ENCODE measurements around the gene BAZ2B. TPM values are rescaled to one million over a fixed set of nuclear protein-coding genes. Genes with fewer than 3 reads are reported as not detected.

Gene BAZ2B
- total and polyA plus RNA-seq, 2 donors (not counting 3 experiments of a cell fraction or from before 2014, with no cell fraction given) = 22.1 to 73.8 TPM

- H3K4me1 ChIP-seq (ENCODE audit: control insufficient read depth, extremely low read depth, insufficient read depth, low read length) = no peaks in the 10 kb centered on the region
- BruUV-seq (replicated peaks) = no TSS peak
- no peak overlapping the region for H3K27ac ChIP-seq (ENCODE audit: insufficient read depth, low read depth, low read length)
- no peaks in the 10 kb centered on the region for H3K9me1 ChIP-seq (replicated peaks; ENCODE audit: control insufficient read depth, extremely low read depth, insufficient read depth, low read length)
- no peak overlapping the region for H2AFZ ChIP-seq (ENCODE audit: low read depth, low read length)
- H3K27me3 ChIP-seq (ENCODE audit: control insufficient read depth in 2 of 2, insufficient read depth in 2 of 2, low read length in 2 of 2) = no peaks in the 10 kb centered on the region
- ChIA-PET POLR2A (no interaction called here), CTCF (no interaction called here)
- no peaks in the 10 kb centered on the region for H3K9me3 ChIP-seq (replicated peaks; ENCODE audit: control insufficient read depth, insufficient read depth, low read length)
- no peaks in the 10 kb centered on the region for H4K20me1 ChIP-seq (replicated peaks; ENCODE audit: control insufficient read depth, extremely low read depth, insufficient read depth, low read length)
- dilution Hi-C loops (cut with MboI; ENCODE audit: extremely low pct_ligation_motif_present, low sequenced_read_pairs) (no loop called here), intact Hi-C loops (cut with micrococcal nuclease) (no loop called here)
- TF ChIP-seq, protein P1, sequence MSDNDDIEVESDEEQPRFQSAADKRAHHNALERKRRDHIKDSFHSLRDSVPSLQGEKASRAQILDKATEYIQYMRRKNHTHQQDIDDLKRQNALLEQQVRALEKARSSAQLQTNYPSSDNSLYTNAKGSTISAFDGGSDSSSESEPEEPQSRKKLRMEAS (IDR thresholded peaks at IDR 0.05; ENCODE audit: insufficient read depth, insufficient read length) = no peak
- TF ChIP-seq POLR2A (IDR thresholded peaks at IDR 0.05; ENCODE audit: low read depth, low read length) = no peak
- no peak for TF ChIP-seq JUN (IDR thresholded peaks at IDR 0.05; ENCODE audit: borderline replicate concordance, insufficient read depth, insufficient read length, low read depth)
- TF ChIP-seq GATA2 (IDR thresholded peaks at IDR 0.05; ENCODE audit: insufficient read depth, insufficient read length, low read depth, low read length) = no peak
- TF ChIP-seq MYC (IDR thresholded peaks at IDR 0.05; ENCODE audit: low read depth, low read length) = no peak
- TF ChIP-seq POLR2AphosphoS5 (IDR thresholded peaks at IDR 0.05; ENCODE audit: insufficient read depth, low read depth, low read length) = no peak
- no peak for TF ChIP-seq CTCF (IDR thresholded peaks at IDR 0.05; ENCODE audit: extremely low read depth in 1 of 2, insufficient read depth in 1 of 2, low read depth in 1 of 2, low read length in 2 of 2)
- no peak for TF ChIP-seq EZH2 (IDR thresholded peaks at IDR 0.05; ENCODE audit: borderline replicate concordance, low read depth, low read length, severe bottlenecking)
- TF ChIP-seq FOS (IDR thresholded peaks at IDR 0.05; ENCODE audit: borderline replicate concordance, insufficient read depth, low read length) = no peak
- DNase-seq (ENCODE audit: low read depth, low spot score) (no peak), FAIRE-seq (no peak)
- H3K79me2 ChIP-seq (ENCODE audit: control insufficient read depth, insufficient read depth, low read length) = no peaks in the 10 kb centered on the region
- H3K4me3 ChIP-seq (replicated peaks in 1 of 3; ENCODE audit: insufficient read depth in 1 of 3, low read depth in 1 of 3, low read length in 3 of 3) = no peak overlapping the region
- H3K36me3 ChIP-seq (ENCODE audit: control insufficient read depth in 2 of 2, extremely low read depth in 1 of 2, insufficient read depth in 2 of 2, low read length in 2 of 2) = no peaks in the 10 kb centered on the region
- no peak overlapping the region for H3K4me2 ChIP-seq (ENCODE audit: insufficient read depth, low read length)
- H3K9ac ChIP-seq (replicated peaks; ENCODE audit: extremely low read depth, insufficient read depth, low read length) = no peak overlapping the region
These were observed 155.3 kb downstream of the BAZ2B start for GRCh38 chr2:159461076-159461475.

All from endothelial cell of umbilical vein (primary cell).